LNCaP clone FGC (cell line): ENCODE results near the gene RAB4A.

Experiments used
- DNase-seq: peaks from one replicate; pipeline ENCODE4 v3.0.0-alpha.2; 2011; ENCODE audit warnings: low read depth
- H3K4me3 ChIP-seq: 2 replicates; pipeline ENCODE4 v1.5.1; 2011; ENCODE audit warnings: mild to moderate bottlenecking, low read depth, low read length, control low read depth
- TF ChIP-seq, protein P1 (sequence below): IDR thresholded peaks from 2 replicates; pipeline ENCODE4 v1.5.1; 2012; ENCODE audit warnings: mild to moderate bottlenecking; ENCODE audit not compliant: control insufficient read depth, insufficient read depth; ENCODE audit errors: extremely low read depth

The RAB4A gene

DNA sequence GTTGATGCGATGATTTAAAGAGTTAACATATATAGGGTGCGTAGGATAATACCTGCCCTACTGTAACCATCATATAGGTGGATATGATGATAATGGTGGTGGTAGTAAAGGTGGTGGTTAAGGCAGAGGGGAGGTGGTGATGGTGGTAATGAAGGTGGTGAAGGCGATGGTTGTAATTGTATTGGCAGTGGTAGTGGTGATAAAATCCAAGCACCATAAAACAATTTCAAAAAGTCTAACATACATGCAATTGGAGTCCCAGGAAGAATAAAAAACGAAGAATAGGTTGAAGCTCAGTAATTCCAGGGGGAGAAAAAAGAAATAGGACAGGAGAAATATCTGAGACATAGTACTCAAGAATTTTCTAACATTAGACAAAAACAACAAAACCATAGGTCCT lies 27.3 kb upstream of the RAB4A start:
- H3K4me3 ChIP-seq, result no peak overlapping the region
- no peak for DNase-seq
- TF ChIP-seq, protein P1, sequence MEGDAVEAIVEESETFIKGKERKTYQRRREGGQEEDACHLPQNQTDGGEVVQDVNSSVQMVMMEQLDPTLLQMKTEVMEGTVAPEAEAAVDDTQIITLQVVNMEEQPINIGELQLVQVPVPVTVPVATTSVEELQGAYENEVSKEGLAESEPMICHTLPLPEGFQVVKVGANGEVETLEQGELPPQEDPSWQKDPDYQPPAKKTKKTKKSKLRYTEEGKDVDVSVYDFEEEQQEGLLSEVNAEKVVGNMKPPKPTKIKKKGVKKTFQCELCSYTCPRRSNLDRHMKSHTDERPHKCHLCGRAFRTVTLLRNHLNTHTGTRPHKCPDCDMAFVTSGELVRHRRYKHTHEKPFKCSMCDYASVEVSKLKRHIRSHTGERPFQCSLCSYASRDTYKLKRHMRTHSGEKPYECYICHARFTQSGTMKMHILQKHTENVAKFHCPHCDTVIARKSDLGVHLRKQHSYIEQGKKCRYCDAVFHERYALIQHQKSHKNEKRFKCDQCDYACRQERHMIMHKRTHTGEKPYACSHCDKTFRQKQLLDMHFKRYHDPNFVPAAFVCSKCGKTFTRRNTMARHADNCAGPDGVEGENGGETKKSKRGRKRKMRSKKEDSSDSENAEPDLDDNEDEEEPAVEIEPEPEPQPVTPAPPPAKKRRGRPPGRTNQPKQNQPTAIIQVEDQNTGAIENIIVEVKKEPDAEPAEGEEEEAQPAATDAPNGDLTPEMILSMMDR, result no peak

DNA sequence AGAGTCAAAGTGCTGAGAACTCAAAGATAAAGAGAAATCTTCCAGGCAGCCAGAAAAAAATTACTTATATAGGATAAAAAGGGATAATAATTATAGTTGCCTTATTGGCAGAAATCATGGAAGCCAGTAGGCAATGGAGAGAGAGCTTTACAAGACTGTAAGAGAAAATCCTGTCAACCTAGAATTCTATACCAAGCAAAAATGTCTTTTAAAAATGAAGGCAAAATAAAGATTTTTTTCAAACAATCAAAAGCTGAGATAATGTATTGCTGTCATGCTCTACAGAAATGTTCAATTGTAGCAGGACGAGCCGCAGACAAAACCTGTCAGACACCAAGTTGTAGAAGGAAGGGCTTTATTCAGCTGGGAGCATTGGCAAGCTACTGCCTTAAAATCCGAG lies 26.8 kb upstream of the RAB4A start:
- TF ChIP-seq, protein P1, result no peak
- no peak for DNase-seq
- no peak overlapping the region for H3K4me3 ChIP-seq

DNA sequence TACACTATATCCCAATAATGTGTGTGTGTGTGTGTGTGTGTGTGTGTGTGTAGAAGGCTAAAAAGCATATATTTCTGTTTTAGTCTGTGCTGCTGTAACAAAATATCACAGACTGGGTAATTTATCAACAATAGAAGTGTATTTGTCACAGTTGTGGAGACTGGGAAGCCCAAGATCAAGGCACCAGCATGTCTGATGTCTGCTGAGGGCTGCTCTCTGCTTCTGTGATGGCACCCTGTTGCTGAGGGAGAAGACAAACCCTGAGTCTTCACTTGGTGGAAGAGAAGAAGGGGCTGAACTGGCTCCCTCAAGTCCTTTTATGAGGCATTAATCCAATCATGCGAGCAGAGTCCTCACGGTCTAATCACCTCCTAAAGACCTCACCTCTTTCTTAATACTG lies 23.0 kb upstream of the RAB4A start:
- H3K4me3 ChIP-seq, result no peak overlapping the region
- TF ChIP-seq, protein P1, result no peak
- DNase-seq, result no peak

DNA sequence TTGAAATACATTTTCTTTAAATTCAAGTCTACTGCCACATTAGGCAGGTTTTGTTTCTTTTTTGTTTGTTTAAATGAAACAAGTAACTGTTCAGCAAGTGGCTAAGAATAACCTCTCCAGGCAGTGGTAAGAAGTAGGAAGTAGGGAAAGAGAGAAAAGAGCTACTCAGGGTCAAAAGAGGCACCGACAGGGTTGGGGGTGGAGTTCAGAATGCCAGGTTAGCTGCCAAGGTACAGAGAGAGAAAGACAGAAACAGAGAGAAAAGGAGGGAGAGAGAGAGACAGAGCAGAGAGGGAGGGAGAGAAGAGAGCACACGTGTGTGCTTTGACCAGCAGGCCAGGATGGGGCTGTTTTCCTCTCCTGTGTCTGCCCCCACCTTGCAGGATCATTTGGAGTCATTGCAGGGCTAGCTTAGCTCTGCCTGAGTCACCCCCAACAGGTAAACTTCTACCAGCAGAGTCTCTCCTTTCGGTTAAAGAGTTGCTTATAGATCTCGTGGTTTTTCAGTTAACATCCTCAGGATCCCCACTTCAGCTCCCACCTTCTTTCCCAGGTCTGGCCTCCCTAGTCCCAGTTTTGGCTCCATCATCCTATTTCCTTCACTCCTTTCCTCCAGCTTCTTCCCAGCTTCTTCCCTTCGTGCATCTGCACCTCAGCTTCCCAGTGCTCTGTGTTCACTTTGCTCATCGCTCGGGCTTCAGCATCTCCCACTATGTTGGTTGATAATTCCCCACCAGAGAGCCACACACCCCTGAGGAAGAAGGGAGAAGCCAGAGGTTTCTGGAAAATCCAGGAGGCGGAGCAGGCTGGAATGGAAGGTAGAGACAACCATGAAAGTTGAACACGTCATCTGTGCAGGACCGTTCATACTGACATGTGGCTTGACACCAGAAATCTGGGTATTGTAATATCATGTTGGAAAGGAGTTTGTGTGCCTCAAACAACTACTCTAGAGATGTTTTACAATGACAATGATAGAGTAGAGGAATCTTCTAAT lies 21.8 kb upstream of the RAB4A start:
- TF ChIP-seq, protein P1, result no peak
- DNase-seq, result no peak
- no peak overlapping the region for H3K4me3 ChIP-seq

DNA sequence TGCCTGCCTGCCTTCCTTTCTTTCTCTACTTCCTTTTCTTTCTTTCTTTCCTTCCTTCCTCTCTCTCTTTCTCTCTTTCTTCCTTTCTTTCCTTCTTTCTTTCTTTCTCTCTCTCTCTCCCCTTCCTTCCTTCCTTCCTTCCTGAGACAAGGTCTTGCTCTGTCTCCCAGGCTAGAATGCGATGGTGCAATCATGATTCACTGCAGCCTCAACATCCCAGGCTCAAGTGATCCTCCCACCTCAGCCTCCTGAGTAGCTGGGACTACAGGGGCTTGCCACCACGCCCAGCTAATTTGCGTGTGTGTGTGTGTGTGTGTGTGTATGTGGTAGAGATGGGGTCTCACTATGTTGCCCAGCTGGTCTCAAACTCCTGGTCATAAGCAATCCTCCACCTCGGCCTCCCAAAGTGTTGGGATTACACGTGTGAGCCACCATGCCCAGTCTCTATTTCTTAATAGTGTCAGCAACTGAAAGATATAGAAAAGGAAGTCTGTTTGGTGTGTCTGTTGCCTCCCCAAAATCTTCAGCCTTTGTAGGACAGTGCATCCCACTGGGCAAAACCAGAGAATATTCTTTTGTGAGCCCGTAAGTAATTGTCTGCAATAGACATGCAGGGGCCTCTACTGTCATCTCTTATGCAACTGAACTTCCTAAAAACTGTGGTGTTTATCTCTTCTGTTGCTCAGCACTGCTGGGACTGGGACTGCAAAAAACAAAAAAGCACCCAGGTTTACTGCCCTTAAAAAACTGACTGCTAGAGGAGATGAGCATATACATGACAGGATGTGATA lies 20.9 kb upstream of the RAB4A start:
- TF ChIP-seq, protein P1, result no peak
- no peak for DNase-seq
- H3K4me3 ChIP-seq, result no peak overlapping the region

DNA sequence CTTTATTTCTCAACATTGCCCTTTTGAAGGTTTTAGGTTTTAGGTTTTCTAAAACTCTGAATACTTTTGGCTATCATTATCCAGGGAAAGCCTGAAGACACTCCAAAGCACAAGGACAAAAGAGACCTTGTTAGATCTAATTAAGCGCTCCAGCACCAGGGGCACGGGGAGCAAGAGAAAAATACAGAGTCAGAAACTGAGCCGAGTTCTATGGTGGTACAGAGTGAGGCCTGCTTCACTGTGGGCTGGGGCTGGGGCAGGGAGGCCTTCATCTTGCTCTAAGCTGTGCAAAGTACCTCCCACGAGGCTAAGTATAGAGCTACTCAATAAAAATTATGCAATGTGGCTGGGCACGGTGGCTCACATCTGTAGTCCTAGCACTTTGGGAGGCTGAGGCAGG lies 19.7 kb upstream of the RAB4A start:
- TF ChIP-seq, protein P1, result no peak
- no peak overlapping the region for H3K4me3 ChIP-seq
- no peak for DNase-seq
